IMR-90 (cell line): ENCODE data around the gene ADD2.

Experiments used
- BHLHE40 ChIP-seq: fragments of 150-350 bp; IDR thresholded peaks from 2 replicates; pipeline ENCODE4 v1.6.1; 2016; ENCODE audit warnings: mild to moderate bottlenecking, low read depth, low read length
- CEBPB ChIP-seq: IDR thresholded peaks from 2 replicates; pipeline ENCODE4 v1.6.1; 2012; ENCODE audit warnings: low read depth, low read length, improper control_type of control experiment
- CHD1 ChIP-seq: IDR thresholded peaks from 2 replicates; pipeline ENCODE4 v1.6.1; 2012; ENCODE audit warnings: low read depth, low read length, improper control_type of control experiment
- CTCF ChIP-seq: conservative IDR thresholded peaks from 2 replicates; pipeline ENCODE4 v1.5.1; 2012; ENCODE audit warnings: mild to moderate bottlenecking, low read depth, low read length, improper control_type of control experiment
- MXI1 ChIP-seq: IDR thresholded peaks from 2 replicates; pipeline ENCODE4 v1.6.1; 2012; ENCODE audit warnings: low read depth, mild to moderate bottlenecking, low read length, moderate library complexity, borderline replicate concordance
- NFE2L2 ChIP-seq: fragments of 150-350 bp; IDR thresholded peaks from 2 replicates; pipeline ENCODE4 v1.6.1; 2016; ENCODE audit warnings: low read depth, mild to moderate bottlenecking, low read length
- POLR2A ChIP-seq: IDR thresholded peaks from 2 replicates; pipeline ENCODE4 v1.6.1; 2012; ENCODE audit warnings: mild to moderate bottlenecking, low read depth, low read length
- RAD21 ChIP-seq: IDR thresholded peaks from 2 replicates; pipeline ENCODE4 v1.6.1; 2012; ENCODE audit warnings: low read length, improper control_type of control experiment
- RFX5 ChIP-seq: IDR thresholded peaks from 2 replicates; pipeline ENCODE4 v1.8.0; 2012; ENCODE audit warnings: low read depth, mild to moderate bottlenecking, low read length, moderate library complexity
- SMC3 ChIP-seq: fragments of 150-350 bp; IDR thresholded peaks from 2 replicates; pipeline ENCODE4 v1.6.1; 2016; ENCODE audit warnings: low read depth, mild to moderate bottlenecking, antibody characterized with exemption, low read length, moderate library complexity
- TF ChIP-seq, protein P1 (sequence below): fragments of 150-350 bp; IDR thresholded peaks from 2 replicates; pipeline ENCODE4 v1.6.1; 2016; ENCODE audit warnings: low read depth, mild to moderate bottlenecking, low read length, moderate library complexity, borderline replicate concordance

GRCh38 chr2:70746094-70746974 lies 21.7 kb downstream of the ADD2 start:
- TF ChIP-seq NFE2L2 (no peak), CTCF (no peak), POLR2A (no peak), BHLHE40 (no peak), RAD21 (no peak), CEBPB (no peak), CHD1 (no peak), RFX5 (no peak), MXI1 (no peak), SMC3 (no peak)
- TF ChIP-seq, protein P1, sequence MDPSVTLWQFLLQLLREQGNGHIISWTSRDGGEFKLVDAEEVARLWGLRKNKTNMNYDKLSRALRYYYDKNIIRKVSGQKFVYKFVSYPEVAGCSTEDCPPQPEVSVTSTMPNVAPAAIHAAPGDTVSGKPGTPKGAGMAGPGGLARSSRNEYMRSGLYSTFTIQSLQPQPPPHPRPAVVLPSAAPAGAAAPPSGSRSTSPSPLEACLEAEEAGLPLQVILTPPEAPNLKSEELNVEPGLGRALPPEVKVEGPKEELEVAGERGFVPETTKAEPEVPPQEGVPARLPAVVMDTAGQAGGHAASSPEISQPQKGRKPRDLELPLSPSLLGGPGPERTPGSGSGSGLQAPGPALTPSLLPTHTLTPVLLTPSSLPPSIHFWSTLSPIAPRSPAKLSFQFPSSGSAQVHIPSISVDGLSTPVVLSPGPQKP, result no peak
